Astrocyte (in vitro differentiated cells and primary cell): ENCODE measurements around the gene AKNAD1.

Experiments used
- EZH2 ChIP-seq: IDR thresholded peaks from 2 replicates; pipeline ENCODE4 v1.6.1; 2012; ENCODE audit warnings: mild to moderate bottlenecking, low read length, inconsistent platforms; ENCODE audit not compliant: insufficient read depth
- TF ChIP-seq, protein P1 (sequence below): IDR thresholded peaks from 2 replicates; pipeline ENCODE4 v1.5.1; 2011; ENCODE audit warnings: low read depth, mild to moderate bottlenecking, inconsistent platforms, low read length, moderate library complexity; ENCODE audit not compliant: insufficient read depth

DNA sequence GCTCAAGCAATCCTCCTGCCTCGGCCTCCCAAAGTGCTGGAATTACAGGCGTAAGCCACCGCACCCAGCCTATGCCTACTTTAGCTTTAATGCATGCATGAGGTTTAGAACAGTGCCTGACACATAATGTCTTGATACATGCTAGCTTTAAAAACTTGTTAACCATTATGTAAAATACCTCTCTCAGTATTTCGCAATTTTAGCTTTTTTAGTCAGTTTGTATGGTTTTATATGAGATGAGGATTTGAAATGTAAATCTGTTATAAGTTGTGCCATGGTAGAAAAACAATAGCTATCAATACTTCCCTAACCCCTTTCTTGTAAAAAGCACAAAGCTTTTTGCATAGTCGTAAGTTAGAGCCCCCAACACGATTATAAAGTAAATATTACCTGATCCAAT is 4.7 kb upstream of the AKNAD1 start:
- TF ChIP-seq, protein P1, sequence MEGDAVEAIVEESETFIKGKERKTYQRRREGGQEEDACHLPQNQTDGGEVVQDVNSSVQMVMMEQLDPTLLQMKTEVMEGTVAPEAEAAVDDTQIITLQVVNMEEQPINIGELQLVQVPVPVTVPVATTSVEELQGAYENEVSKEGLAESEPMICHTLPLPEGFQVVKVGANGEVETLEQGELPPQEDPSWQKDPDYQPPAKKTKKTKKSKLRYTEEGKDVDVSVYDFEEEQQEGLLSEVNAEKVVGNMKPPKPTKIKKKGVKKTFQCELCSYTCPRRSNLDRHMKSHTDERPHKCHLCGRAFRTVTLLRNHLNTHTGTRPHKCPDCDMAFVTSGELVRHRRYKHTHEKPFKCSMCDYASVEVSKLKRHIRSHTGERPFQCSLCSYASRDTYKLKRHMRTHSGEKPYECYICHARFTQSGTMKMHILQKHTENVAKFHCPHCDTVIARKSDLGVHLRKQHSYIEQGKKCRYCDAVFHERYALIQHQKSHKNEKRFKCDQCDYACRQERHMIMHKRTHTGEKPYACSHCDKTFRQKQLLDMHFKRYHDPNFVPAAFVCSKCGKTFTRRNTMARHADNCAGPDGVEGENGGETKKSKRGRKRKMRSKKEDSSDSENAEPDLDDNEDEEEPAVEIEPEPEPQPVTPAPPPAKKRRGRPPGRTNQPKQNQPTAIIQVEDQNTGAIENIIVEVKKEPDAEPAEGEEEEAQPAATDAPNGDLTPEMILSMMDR = no peak
- TF ChIP-seq EZH2 = no peak
